ENCODE data around the gene MYO5A.

GRCh38 chr15:52261026-52261425 is 267.7 kb downstream of the MYO5A start:
- TF ChIP-seq ELK1 (CRISPR knock-in tag; IDR thresholded peaks at IDR 0.05): no peak
- no peak for TF ChIP-seq NFXL1 (CRISPR knock-in tag; IDR thresholded peaks at IDR 0.05)
- no peak for TF ChIP-seq CTCF (IDR thresholded peaks at IDR 0.05 in 2 of 3, conservative IDR thresholded peaks at IDR 0.05 in 1 of 3; ENCODE audit: insufficient read depth in 2 of 3, low read depth in 1 of 3, low read length in 3 of 3)
- no peak for TF ChIP-seq NBN (IDR thresholded peaks at IDR 0.05; ENCODE audit: low read depth)
- no peak for TF ChIP-seq CBX2 (IDR thresholded peaks at IDR 0.05; ENCODE audit: insufficient read depth, low read length, poor library complexity, severe bottlenecking)
- no peak for TF ChIP-seq GABPB1 (CRISPR knock-in tag; IDR thresholded peaks at IDR 0.05)
- no peak for TF ChIP-seq ZKSCAN1 (IDR thresholded peaks at IDR 0.05; ENCODE audit: low read depth, low read length)
- no peak for TF ChIP-seq ETV6 (IDR thresholded peaks at IDR 0.05; ENCODE audit: borderline replicate concordance in 1 of 2, low read depth in 2 of 2, low read length in 1 of 2)
- no peak for TF ChIP-seq ETV6 (CRISPR knock-in tag; IDR thresholded peaks at IDR 0.05; ENCODE audit: borderline replicate concordance)
- TF ChIP-seq ZBTB49 (CRISPR knock-in tag; IDR thresholded peaks at IDR 0.05; ENCODE audit: borderline replicate concordance): no peak
- TF ChIP-seq POLR2AphosphoS5 (IDR thresholded peaks at IDR 0.05; ENCODE audit: control insufficient read depth, insufficient read depth, low read depth, low read length): no peak
- no peak for TF ChIP-seq PKNOX1 (IDR thresholded peaks at IDR 0.05)

Measured in K562 (cell line).